Anterior cingulate cortex (tissue), 58 donors: ENCODE measurements around the gene MAN1C1.

Experiments
- DNase-seq, 58 donors: peaks; one replicate each; lab custom pipeline; 2025; lab: John Stamatoyannopoulos, UW

MAN1C1 gene

GRCh38 chr1:25707280-25708016, 90.9 kb downstream of the MAN1C1 start:
- DNase-seq = no peak

- DNase-seq = no peak
Observed at GRCh38 chr1:25710583-25711347, 94.2 kb downstream of the MAN1C1 start.

- DNase-seq = peak in 1 of 58 donors; percentile 17
Observed at GRCh38 chr1:25711555-25712298, 95.1 kb downstream of the MAN1C1 start.

- DNase-seq = no peak
Observed at GRCh38 chr1:25712299-25712970, 95.8 kb downstream of the MAN1C1 start.

- DNase-seq = no peak
Observed at GRCh38 chr1:25713961-25714360, 97.4 kb downstream of the MAN1C1 start.

GRCh38 chr1:25714372-25714931, 97.9 kb downstream of the MAN1C1 start:
- DNase-seq = no peak

GRCh38 chr1:25715888-25716287, 99.3 kb downstream of the MAN1C1 start:
- DNase-seq = no peak

GRCh38 chr1:25716320-25716719, 99.7 kb downstream of the MAN1C1 start:
- DNase-seq = peak in 1 of 58 donors; percentile 6

GRCh38 chr1:25718732-25719131, 102.1 kb downstream of the MAN1C1 start:
- no peak for DNase-seq

- no peak for DNase-seq
Observed at GRCh38 chr1:25720624-25721023, 104.0 kb downstream of the MAN1C1 start.

GRCh38 chr1:25723250-25723880, 106.8 kb downstream of the MAN1C1 start:
- DNase-seq = no peak

- no peak for DNase-seq
Observed at GRCh38 chr1:25724201-25724600, 107.6 kb downstream of the MAN1C1 start.

GRCh38 chr1:25724966-25725365, 108.4 kb downstream of the MAN1C1 start:
- no peak for DNase-seq

- no peak for DNase-seq
Observed at GRCh38 chr1:25725482-25725881, 108.9 kb downstream of the MAN1C1 start.

- DNase-seq = no peak
Observed at GRCh38 chr1:25727088-25727487, 110.5 kb downstream of the MAN1C1 start.

GRCh38 chr1:25727635-25728286, 111.2 kb downstream of the MAN1C1 start:
- DNase-seq = peak in 45 of 58 donors; percentile 6 to 76 (median 39)

GRCh38 chr1:25728301-25728935, 111.8 kb downstream of the MAN1C1 start:
- DNase-seq = no peak

- no peak for DNase-seq
Observed at GRCh38 chr1:25729045-25729444, 112.5 kb downstream of the MAN1C1 start.
